KOPT-K1 (cell line): ENCODE results near the gene PCSK9.

ENCODE experiments used
- H3K27ac ChIP-seq: fragments of 200-600 bp; sonication (generic); 2 replicates; pipeline ENCODE4 v1.5.1; 2016; ENCODE audit warnings: antibody characterized with exemption, mild to moderate bottlenecking, low read depth, low read length; ENCODE audit not compliant: poor library complexity, severe bottlenecking
- H3K36me3 ChIP-seq: fragments of 200-600 bp; sonication (generic); 2 replicates; pipeline ENCODE4 v1.5.1; 2017; ENCODE audit warnings: antibody characterized with exemption, mild to moderate bottlenecking, low read length, moderate library complexity; ENCODE audit not compliant: insufficient read depth
- H3K9me3 ChIP-seq: fragments of 200-600 bp; sonication (generic); 2 replicates; pipeline ENCODE4 v1.5.1; 2017; ENCODE audit warnings: antibody characterized with exemption, low read length, mild to moderate bottlenecking; ENCODE audit not compliant: insufficient read depth, poor library complexity, severe bottlenecking

PCSK9 gene

DNA sequence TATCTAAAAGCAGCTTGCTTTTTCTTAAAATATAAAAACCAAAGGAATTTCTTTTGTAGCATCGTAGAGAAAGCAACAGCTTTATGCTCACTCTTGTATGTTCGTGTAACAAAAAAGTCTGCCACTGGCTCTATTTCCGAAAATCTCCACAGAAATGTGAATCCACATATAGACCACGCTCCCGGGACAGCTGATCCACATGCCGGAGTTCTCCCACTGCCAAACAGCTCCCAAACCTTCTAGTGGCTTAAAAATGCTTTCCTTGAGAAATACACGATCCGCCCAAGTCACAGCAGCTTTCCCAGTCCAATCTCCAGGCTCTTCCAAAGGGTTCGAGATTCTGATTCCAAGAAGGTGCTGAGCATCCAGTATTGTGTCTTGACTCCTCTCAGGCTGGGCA is 29.3 kb downstream of the PCSK9 start:
- Histone ChIP-seq H3K9me3 (no peaks in the 10 kb centered on the region), H3K36me3 (peaks cover 82% of the 10 kb centered on the region), H3K27ac (no peak overlapping the region)

- Histone ChIP-seq H3K9me3 (no peaks in the 10 kb centered on the region), H3K27ac (no peak overlapping the region), H3K36me3 (peaks cover 88% of the 10 kb centered on the region)
Observed at GRCh38 chr1:55069280-55069679, 29.9 kb downstream of the PCSK9 start.

DNA sequence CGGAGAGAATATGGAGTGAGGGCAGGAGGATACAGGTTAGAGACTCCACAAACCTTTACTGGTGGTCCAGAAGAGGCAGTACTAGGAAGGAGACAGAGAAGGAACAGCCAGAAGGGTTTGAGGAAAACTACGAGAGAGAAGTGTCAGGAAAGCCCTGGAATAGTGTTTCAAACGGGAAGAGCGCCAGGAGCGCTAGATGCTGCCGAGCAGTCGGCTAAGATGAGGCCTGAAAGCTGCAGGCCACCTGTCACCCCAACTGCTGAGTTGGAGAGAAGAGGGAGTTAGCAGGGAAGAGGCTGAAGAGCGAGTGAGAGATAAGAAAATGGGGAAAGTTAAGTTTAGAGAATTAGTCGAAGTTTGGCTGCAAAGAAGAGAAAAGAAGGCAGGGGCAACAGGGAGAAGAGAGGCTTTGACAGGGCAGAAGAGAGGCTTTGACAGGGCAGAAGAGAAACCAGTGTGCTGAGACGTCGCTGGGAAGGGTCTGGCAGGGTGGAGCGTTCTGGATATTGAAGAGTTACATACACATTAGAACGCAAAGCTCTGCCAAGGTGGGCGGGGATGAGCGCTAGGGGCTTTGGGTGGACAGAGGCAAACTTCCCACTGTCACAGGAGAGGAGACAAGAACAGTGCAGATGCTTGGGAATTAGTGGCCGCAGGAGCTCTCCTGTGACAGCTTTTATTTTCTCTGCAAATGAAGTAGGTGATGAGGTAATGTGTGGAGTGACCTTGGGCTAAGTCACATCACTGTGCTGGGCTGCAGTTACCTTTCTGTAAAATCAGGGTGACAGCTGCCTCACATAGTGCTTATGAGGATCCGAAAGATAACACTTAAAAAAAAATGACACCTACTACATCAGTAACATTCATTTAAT is 31.2 kb downstream of the PCSK9 start:
- peaks cover 99% of the 10 kb centered on the region for H3K36me3 ChIP-seq
- H3K9me3 ChIP-seq: no peaks in the 10 kb centered on the region
- H3K27ac ChIP-seq: no peak overlapping the region

DNA sequence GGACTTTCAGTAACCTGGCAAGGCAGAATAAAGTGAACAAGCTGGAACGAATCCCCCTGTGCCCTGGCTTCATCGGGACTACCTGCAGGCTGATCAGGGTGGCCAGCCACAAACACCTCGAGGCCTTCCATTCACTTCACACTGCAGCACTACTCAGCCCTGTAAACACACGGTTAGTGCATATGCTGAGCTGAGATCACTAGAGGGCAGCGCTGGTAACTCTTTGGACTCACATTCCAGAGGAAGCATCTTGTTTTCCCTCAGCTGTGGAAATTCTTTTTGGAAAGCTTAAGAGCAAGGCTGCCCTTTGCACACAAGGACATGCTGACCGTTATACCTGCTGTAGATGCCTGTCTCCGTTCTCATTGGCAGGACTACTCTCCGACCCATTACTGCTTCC is 32.1 kb downstream of the PCSK9 start:
- H3K9me3 ChIP-seq: no peaks in the 10 kb centered on the region
- peaks cover 100% of the 10 kb centered on the region for H3K36me3 ChIP-seq
- no peak overlapping the region for H3K27ac ChIP-seq

- peaks cover 100% of the 10 kb centered on the region for H3K36me3 ChIP-seq
- H3K27ac ChIP-seq: no peak overlapping the region
- H3K9me3 ChIP-seq: no peaks in the 10 kb centered on the region
Observed at GRCh38 chr1:55073187-55073916, 34.0 kb downstream of the PCSK9 start.

DNA sequence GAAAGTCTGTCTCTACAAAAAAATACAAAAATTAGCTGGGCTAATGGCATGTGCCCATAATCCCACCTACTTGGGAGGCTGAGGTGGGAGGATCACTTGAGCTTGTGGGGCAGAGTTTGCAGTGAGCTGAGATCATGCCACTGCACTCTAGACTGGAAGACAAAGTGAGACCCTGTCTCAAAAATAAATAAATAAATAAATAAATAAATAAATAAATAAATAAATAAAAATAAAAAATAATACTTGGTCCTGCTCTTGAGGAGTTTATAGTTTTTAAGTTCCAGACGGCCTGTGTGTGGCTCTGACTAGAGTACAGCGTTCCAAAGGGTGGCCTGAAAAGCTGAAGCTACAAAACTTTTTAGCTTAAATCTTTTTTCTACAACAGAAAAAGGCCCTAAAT is 35.1 kb downstream of the PCSK9 start:
- H3K27ac ChIP-seq: no peak overlapping the region
- H3K9me3 ChIP-seq: no peaks in the 10 kb centered on the region
- H3K36me3 ChIP-seq: peaks cover 100% of the 10 kb centered on the region

- Histone ChIP-seq H3K27ac (no peak overlapping the region), H3K9me3 (no peaks in the 10 kb centered on the region), H3K36me3 (peaks cover 100% of the 10 kb centered on the region)
Observed at GRCh38 chr1:55076356-55076755, 37.0 kb downstream of the PCSK9 start.

DNA sequence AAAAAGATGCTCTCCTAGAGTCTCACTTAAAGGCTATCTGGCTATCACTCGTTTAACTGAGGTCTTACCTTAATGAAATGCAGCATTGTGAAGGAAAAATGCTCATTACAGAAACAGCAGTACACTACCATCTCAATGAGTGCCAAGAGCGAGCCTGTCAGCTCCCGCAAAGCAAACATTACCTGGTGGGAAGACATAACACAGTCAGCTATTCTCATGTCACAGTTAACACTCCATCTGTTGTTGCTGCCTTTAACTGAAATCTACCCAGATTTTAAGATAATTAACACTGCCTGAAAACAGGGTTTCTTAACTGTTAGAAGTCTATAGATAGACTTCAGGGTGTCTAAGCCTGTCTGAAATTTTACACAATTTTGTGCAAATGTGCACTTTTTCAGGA is 39.1 kb downstream of the PCSK9 start:
- Histone ChIP-seq H3K36me3 (peaks cover 100% of the 10 kb centered on the region), H3K9me3 (no peaks in the 10 kb centered on the region), H3K27ac (no peak overlapping the region)

GRCh38 chr1:55079651-55080050 is 40.3 kb downstream of the PCSK9 start:
- Histone ChIP-seq H3K27ac (no peak overlapping the region), H3K36me3 (peaks cover 100% of the 10 kb centered on the region), H3K9me3 (no peaks in the 10 kb centered on the region)

- Histone ChIP-seq H3K27ac (no peak overlapping the region), H3K36me3 (peaks cover 100% of the 10 kb centered on the region)
Observed at GRCh38 chr1:55081188-55081904, 42.0 kb downstream of the PCSK9 start.

DNA sequence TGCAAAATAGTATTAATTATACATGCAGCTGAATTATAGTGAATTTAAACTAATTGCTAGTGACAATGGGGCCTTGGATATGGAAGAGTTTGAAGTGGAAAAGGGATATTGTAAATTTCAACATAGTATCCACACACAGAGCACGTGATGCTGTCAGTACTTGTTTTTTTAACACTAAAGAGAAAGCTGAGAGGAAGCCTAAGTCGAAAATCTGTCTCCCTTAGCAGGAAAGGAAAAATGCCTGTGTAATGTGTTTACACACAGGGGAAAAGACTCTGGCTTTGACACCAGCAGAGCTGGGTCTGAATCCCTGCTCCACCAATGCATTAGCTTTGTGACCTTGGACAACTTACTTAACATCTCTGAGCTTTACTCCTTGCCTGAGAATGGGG is 42.6 kb downstream of the PCSK9 start:
- Histone ChIP-seq H3K36me3 (peaks cover 99% of the 10 kb centered on the region), H3K9me3 (no peaks in the 10 kb centered on the region), H3K27ac (no peak overlapping the region)

More at GRCh38 chr1:55081188-55081904, 42.0 kb downstream of the PCSK9 start:
- no peaks in the 10 kb centered on the region for H3K9me3 ChIP-seq

- peaks cover 98% of the 10 kb centered on the region for H3K36me3 ChIP-seq
- H3K9me3 ChIP-seq: no peaks in the 10 kb centered on the region
- H3K27ac ChIP-seq: no peak overlapping the region
Observed at GRCh38 chr1:55084257-55084656, 44.9 kb downstream of the PCSK9 start.

DNA sequence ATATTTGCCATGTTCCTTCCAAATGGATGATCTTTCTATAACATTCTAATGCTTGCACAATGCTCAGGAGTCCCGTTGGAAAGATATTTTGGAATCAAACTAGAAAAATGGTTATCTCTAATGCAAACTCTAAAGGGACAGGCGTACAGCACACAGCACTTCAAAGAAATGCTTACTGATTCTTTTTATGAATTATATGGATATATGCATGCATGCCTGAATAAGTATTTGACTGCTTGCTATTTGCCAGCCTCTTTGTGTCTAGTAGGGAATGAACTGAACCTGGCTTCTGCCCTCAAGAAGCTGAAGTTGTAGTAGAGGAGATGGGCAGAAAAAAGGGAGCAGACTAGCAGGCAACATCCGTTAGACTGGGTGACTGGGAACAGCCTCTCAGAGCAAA is 48.1 kb downstream of the PCSK9 start:
- Histone ChIP-seq H3K9me3 (no peaks in the 10 kb centered on the region), H3K36me3 (peaks cover 98% of the 10 kb centered on the region), H3K27ac (no peak overlapping the region)

- H3K27ac ChIP-seq: no peak overlapping the region
- H3K9me3 ChIP-seq: no peaks in the 10 kb centered on the region
- H3K36me3 ChIP-seq: peaks cover 98% of the 10 kb centered on the region
Observed at GRCh38 chr1:55088413-55088812, 49.1 kb downstream of the PCSK9 start.

DNA sequence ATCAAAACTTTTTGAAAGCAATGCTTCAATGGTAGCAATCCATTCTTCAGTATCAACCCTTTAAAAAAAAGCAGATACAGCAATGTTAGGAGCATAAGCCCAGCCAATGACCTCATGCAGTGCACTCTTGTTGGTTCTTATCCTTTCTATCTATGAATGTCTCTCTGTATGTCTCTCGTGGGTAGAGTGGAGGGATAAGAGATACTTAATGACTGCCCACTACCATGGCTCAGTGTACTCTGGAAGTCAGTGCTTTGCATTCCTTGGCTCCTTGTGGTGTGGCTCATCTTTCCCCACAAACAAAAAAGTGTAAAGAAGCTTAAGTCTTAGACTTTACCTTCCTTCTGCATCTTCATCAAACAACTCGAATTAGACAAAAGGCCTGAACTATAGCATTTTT is 50.3 kb downstream of the PCSK9 start:
- Histone ChIP-seq H3K9me3 (no peaks in the 10 kb centered on the region), H3K36me3 (peaks cover 98% of the 10 kb centered on the region)

More for the DNA sequence above, 50.3 kb downstream of the PCSK9 start:
- no peak overlapping the region for H3K27ac ChIP-seq
